Stimulated activated CD8-positive, alpha-beta memory T cell treated with anti-CD3 and anti-CD28 coated beads, Interleukin-12 subunit alpha, Interleukin-12 subunit beta, amount 100 ng/mL, for 24 hours (primary cell): Measurements from ENCODE around the gene METTL6.
"Not testable (repeated sequence)": the region's sequence is repeated elsewhere in the genome, so short reads cannot be mapped to it uniquely, and the experiment has no call there.

Experiments
- DNase-seq: peaks from one replicate; pipeline ENCODE4 v3.0.0-alpha.2; 2020; ENCODE audit errors: extremely low read depth

The METTL6 gene

GRCh38 chr3:15427182-15427880 is at the start of gene METTL6, which contains the start of gene EAF1:
TSS of gene METTL6 (minus strand) at chr3:15427544. CDS start at chr3:15426511, 1,033 bp downstream.
TSS of gene EAF1 (plus strand) at chr3:15427598. CDS start at chr3:15427780, 182 bp downstream.
- peak; percentile 65 for DNase-seq

GRCh38 chr3:15476378-15476777 is 49.0 kb upstream of the METTL6 start:
- DNase-seq, result no peak

GRCh38 chr3:15475161-15475560 is 47.8 kb upstream of the METTL6 start:
- DNase-seq, result no peak

GRCh38 chr3:15471861-15472260 is 44.5 kb upstream of the METTL6 start:
- DNase-seq, result no peak

GRCh38 chr3:15470849-15471248 is 43.5 kb upstream of the METTL6 start:
- DNase-seq, result no peak

- DNase-seq, result no peak
Observed at GRCh38 chr3:15470261-15470660, 42.9 kb upstream of the METTL6 start.

- DNase-seq, result no peak
Observed at GRCh38 chr3:15467227-15468181, 40.2 kb upstream of the METTL6 start.

- no peak for DNase-seq
Observed at GRCh38 chr3:15465876-15466585, 38.7 kb upstream of the METTL6 start.

- DNase-seq, result no peak
Observed at GRCh38 chr3:15462451-15462850, 35.1 kb upstream of the METTL6 start.

GRCh38 chr3:15460891-15461531 is 33.7 kb upstream of the METTL6 start:
- no peak for DNase-seq

- no peak for DNase-seq
Observed at GRCh38 chr3:15458212-15458780, 31.0 kb upstream of the METTL6 start.

GRCh38 chr3:15456915-15457314 is 29.6 kb upstream of the METTL6 start:
- not testable (repeated sequence) for DNase-seq

- no peak for DNase-seq
Observed at GRCh38 chr3:15456321-15456720, 29.0 kb upstream of the METTL6 start.

- DNase-seq, result no peak
Observed at GRCh38 chr3:15455756-15456155, 28.4 kb upstream of the METTL6 start.

GRCh38 chr3:15454965-15455364 is 27.6 kb upstream of the METTL6 start:
- no peak for DNase-seq

- no peak for DNase-seq
Observed at GRCh38 chr3:15453991-15454625, 26.8 kb upstream of the METTL6 start.

GRCh38 chr3:15453501-15453900 is 26.2 kb upstream of the METTL6 start:
- DNase-seq, result no peak

- no peak for DNase-seq
Observed at GRCh38 chr3:15452961-15453360, 25.6 kb upstream of the METTL6 start.

GRCh38 chr3:15452156-15452555 is 24.8 kb upstream of the METTL6 start:
- no peak for DNase-seq

- no peak for DNase-seq
Observed at GRCh38 chr3:15451216-15452113, 24.1 kb upstream of the METTL6 start.
